BE2C (cell line): ENCODE results near the gene CAPRIN2.
A peak's percentile ranks its signal among the peaks of the same experiment; 100 is the strongest.

ENCODE experiments used
- DNase-seq: peaks from one replicate; pipeline ENCODE4 v3.0.0-alpha.2; 2020
- H3K27me3 ChIP-seq: fragments of 250-450 bp; sonication (Bioruptor Pico); 2 replicates; pipeline ENCODE4 v1.5.1; 2020; ENCODE audit warnings: mild to moderate bottlenecking
- H3K36me3 ChIP-seq: fragments of 250-450 bp; sonication (Bioruptor Pico); 2 replicates; pipeline ENCODE4 v1.5.1; 2020; ENCODE audit warnings: mild to moderate bottlenecking
- H3K4me1 ChIP-seq: fragments of 250-450 bp; sonication (Bioruptor Pico); 2 replicates; pipeline ENCODE4 v1.5.1; 2020
- H3K4me3 ChIP-seq: 2 replicates; pipeline ENCODE4 v1.5.1; 2011; ENCODE audit warnings: low read depth, low read length
- H3K9me3 ChIP-seq: fragments of 250-450 bp; sonication (Bioruptor Pico); 2 replicates; pipeline ENCODE4 v1.5.1; 2020
- CTCF ChIP-seq: IDR thresholded peaks from 2 replicates; pipeline ENCODE4 v1.5.1; 2012; ENCODE audit warnings: mild to moderate bottlenecking, low read depth, low read length

CAPRIN2 gene

GRCh38 chr12:30695199-30696102 lies 59.3 kb downstream of the CAPRIN2 start, which contains the start of gene IPO8:
Gene IPO8, minus strand, starts transcription at chr12:30695869. Its CDS starts 222 bp downstream, at chr12:30695647.
- no peaks in the 10 kb centered on the region; the same call in 1 of the 2 replicates for H3K36me3 ChIP-seq
- DNase-seq = peak; percentile 94
- peak within 1 kb of the TSS; percentile 92 for H3K4me3 ChIP-seq
- peak; percentile 44 for TF ChIP-seq CTCF
- no peaks in the 10 kb centered on the region for H3K9me3 ChIP-seq
- no peaks in the 10 kb centered on the region for H3K27me3 ChIP-seq
- peaks cover 2% of the 10 kb centered on the region; the same call in 1 of the 2 replicates for H3K4me1 ChIP-seq

DNA sequence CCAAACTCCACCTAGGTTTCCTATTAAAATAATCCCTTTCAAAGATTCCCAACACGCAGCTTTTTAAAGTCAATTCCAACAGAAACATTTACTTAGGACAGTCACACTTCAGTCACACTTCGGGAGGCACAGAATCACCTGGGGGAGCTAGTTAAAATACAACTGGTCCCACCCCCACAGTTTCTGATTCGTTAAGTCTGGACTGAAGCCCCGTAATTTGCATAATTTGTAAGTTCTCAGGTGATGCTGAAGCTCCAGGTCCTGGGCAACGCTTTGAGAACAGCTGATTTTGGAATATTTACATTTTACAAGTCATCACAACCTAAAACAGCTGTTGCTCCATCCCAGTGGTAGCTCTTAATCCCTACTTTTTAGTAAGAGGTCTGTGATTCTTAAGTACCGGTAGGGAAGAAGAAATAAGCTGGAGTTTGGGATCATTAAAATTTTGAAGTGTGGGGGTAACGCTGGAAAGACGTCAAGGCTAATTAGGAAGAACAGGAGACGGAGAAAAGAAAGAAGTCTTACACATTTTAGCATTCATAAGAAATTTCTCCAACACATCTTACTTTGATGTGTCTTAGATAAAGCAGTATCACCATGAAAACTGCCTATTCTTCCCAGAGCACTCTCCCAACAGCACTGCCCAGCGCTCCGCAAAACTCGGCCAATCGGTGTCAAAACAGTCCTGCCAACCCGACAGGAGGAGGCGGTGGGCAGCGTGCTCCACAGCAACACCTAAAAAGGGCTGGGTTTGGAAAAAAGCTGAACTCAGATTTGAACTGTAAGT lies 60.1 kb downstream of the CAPRIN2 start:
- no peak for TF ChIP-seq CTCF
- Histone ChIP-seq H3K4me1 (peaks cover 2% of the 10 kb centered on the region; the same call in 1 of the 2 replicates), H3K27me3 (no peaks in the 10 kb centered on the region), H3K36me3 (peaks cover 4% of the 10 kb centered on the region), H3K4me3 (peak overlapping the region; percentile 92), H3K9me3 (no peaks in the 10 kb centered on the region)
- peak; percentile 50 for DNase-seq

- TF ChIP-seq CTCF = no peak
- DNase-seq = no peak
- H3K27me3 ChIP-seq = no peaks in the 10 kb centered on the region
- H3K4me1 ChIP-seq = peaks cover 5% of the 10 kb centered on the region; the same call in 1 of the 2 replicates
- H3K4me3 ChIP-seq = no peak overlapping the region
- no peaks in the 10 kb centered on the region for H3K9me3 ChIP-seq
- peaks cover 4% of the 10 kb centered on the region for H3K36me3 ChIP-seq
These were observed 62.3 kb downstream of the CAPRIN2 start for GRCh38 chr12:30692470-30692869.

DNA sequence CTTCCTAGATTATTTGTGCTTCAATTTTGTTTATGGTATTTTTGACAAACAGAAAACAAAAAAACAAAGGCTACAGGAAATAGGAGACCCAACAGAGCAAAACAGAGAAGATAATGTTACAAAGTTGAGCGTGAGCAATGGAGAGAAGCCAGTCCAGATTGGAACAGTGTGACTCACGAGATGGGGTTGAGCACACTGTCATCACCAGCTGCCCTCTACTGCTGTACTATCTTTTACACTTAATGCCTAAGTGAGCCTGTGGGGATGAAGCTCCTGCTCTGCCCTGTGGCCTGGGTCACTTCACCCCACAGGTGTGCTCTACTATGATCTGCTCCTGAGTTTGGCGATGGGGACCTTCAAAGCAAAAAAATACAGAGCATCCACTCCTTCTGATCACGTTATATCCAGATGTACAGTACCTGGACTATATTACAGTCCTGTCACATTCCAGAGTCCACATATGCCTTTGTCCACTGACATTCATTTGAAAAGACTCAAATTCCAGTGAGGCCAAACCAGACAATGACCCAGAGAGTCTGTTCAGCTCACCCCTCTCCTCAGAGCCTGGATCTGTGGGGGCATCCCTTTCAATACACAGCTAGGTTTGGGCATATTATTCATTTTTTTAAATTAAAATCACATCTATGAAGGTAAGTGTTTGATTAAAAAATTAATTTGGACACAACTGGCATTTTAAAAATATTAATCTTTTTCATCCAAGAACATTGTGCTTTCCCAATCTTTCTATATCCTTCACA lies 63.5 kb downstream of the CAPRIN2 start:
- Histone ChIP-seq H3K9me3 (no peaks in the 10 kb centered on the region), H3K4me1 (peaks cover 8% of the 10 kb centered on the region; the same call in 1 of the 2 replicates), H3K27me3 (no peaks in the 10 kb centered on the region), H3K4me3 (no peak overlapping the region), H3K36me3 (peaks cover 6% of the 10 kb centered on the region)
- no peak for TF ChIP-seq CTCF
- peak; percentile 39 for DNase-seq

DNA sequence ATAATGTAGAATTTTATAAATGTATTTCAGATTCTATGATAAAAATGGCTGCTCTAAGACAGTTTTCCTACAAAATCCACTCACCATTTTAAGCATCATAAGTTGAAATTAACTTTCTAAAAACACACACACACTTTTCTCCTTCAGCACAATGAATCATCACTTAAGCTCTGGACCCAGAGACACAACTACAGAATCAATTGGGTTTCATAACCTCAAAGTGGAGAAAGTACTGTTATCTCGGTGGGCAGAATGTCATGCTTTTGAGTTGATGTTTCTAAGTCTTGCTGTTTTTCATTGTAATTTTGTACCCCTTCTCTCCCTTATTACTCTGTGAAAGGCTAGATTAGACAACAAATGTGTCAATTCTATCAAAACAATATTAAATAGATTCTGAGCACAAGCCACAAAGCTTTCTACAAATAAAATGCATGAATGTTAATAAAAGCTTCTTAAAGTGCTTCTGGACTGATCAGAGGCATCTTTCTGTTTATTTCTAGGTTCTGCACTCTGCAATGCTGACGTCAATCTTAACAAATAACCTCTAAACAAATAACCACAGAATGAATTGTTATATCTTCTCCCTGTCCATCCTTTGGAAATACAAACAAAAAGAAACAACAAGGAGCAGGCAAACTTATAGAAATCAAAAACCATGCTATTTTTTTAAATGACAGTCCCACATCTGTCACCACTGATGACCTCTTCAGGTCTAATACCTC lies 67.3 kb downstream of the CAPRIN2 start:
- Histone ChIP-seq H3K4me3 (no peak overlapping the region), H3K9me3 (no peaks in the 10 kb centered on the region), H3K36me3 (peaks cover 7% of the 10 kb centered on the region), H3K27me3 (no peaks in the 10 kb centered on the region), H3K4me1 (peaks cover 8% of the 10 kb centered on the region; the same call in 1 of the 2 replicates)
- DNase-seq = no peak
- TF ChIP-seq CTCF = no peak
